Hematopoietic multipotent progenitor cell treated with erythropoietin and hydrocortisone succinate and interleukin-3 and kit ligand, for 17 days (in vitro differentiated cells): Measurements from ENCODE around the gene PIGU.
A peak's percentile ranks its signal among the peaks of the same experiment; 100 is the strongest.

Experiments used
- DNase-seq: peaks from one replicate; pipeline ENCODE4 v3.0.0-alpha.2; 2015; ENCODE audit warnings: low spot score

Gene PIGU

GRCh38 chr20:34557936-34558319, 119.0 kb downstream of the PIGU start:
- DNase-seq: no peak

DNA sequence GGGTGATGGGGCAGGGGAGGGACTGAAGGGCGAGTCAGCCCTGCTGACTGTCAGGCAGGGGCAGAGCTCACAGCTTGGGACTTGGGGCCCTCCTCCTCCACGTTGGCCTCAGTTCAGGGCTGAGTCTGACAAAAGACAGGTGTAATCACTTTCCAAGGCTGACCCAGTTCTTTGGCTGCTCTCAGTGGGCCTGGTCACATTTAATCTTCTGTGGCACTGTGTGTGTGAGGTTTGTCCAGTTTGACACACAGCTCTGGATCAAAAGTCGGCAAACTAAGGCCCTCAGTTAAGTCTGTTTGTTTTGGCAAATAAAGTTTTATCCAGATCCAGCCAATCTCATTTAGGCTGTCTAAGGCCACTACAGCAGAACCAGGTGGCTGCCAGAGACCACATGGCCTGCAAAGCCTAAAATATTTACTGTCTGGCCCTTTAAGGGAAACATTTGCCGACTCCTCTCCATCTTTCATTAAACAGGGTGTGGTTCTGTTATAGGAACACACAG, 123.5 kb downstream of the PIGU start:
- DNase-seq: no peak

GRCh38 chr20:34552569-34552968, 124.3 kb downstream of the PIGU start:
- DNase-seq: no peak

DNA sequence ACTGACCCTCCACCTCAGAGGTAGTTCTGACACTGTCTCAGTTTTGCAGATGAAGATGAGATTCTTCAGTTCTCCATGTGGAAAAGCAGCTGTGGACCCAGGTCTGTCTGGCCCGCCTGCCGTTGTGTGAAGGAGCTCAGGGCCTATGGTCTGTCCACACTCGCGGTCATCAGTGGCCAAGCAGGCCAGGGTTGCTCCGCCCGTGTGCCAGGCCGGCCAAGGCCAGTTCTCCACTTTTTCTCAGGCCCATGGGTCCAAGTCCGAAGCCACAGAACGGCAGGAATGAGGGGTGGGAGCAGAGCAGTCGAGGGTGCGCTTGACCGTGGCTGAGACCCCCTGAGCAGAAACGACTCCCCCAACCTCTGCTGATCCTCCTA, 127.0 kb downstream of the PIGU start:
- no peak for DNase-seq

DNA sequence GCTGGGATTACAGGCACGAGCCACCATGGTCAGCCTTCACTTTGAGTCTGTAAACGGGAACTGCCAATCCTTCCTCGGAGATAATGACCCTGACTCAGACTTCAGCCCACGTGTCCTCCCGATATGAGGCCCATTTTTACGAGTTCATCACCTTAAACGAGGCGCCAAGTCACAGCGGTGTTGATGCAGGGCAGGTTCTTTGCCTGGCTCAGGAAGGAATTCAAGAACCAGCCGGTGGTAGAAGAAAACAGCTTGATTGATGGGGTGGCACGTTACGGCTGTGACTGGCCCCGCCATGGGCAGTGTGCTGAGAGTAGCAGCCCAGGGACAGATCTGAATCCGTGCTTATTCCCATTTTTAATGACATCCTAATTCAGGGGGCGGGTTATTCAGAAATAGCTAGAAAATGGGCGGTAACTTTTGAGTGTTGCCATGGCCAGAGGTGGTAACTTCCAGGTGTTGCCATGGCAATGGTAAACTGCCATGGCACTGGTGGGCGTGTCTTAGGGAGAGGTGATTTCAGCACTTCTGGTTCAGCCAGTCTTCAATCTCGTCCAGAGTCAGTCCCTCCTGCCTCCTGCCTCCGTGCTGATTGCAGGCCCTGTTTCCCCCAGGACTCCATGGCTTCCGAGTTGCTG, 127.5 kb downstream of the PIGU start:
- peak; percentile 60 for DNase-seq

DNA sequence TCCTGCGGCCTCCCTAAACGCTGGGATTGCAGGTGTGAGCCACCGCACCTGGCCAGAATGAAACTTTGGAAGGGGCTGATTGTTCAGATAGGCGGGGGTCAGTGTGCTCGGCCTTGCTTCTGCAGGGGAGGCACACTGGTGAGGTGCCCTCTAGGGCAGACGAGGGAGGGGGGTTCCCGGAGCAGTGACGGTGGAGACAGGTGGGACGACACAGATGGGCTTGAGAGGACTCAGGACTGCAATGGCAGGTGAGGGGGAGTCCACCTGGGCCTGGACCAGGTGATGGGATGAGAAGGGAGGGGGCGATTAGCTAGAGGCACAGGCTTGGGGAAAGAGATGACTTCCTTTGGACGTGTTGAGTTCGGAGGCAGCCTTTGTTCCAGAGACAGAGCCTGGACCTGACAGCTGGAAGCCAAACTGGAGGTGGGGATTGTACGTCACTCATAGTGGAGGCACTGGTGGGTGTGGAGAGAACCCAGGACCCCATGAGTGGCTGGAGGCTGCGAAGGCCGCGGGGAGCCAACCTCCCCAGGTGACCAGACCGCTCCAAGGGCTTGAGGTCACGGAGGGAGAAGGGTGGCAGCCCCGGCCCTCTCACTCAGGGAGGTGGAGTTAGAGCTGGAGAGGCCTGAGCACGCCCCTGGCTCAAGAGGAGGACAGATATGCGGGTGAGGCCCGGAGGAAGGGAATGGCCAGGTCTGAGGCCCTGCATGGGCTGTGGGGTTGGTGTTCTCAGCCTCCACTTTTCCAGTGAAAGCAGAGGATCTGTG, 128.9 kb downstream of the PIGU start:
- DNase-seq: no peak

DNA sequence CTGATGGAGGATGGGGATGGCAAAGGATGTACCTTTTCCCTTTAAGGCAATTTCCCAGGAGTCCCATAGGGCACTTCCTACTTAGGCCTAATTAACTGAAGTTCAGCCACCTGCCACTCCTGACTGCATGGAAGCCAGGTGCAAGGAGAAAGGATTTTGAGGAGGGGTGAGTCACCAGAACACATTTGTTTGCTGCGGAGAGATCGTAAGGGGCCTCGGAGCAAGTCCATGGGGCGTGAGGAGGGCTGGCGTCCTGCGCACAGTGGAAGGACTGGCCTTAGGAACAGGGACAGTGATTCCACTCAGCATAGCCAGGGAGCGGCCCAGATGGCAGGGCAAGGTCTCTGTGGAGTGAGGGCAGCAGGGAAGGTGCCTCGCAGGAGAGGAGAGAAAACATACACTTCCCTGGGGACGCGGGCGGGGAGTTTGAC, 130.1 kb downstream of the PIGU start:
- no peak for DNase-seq

- no peak for DNase-seq
Observed at GRCh38 chr20:34544109-34544796, 132.6 kb downstream of the PIGU start.

GRCh38 chr20:34543463-34544056, 133.3 kb downstream of the PIGU start:
- no peak for DNase-seq

DNA sequence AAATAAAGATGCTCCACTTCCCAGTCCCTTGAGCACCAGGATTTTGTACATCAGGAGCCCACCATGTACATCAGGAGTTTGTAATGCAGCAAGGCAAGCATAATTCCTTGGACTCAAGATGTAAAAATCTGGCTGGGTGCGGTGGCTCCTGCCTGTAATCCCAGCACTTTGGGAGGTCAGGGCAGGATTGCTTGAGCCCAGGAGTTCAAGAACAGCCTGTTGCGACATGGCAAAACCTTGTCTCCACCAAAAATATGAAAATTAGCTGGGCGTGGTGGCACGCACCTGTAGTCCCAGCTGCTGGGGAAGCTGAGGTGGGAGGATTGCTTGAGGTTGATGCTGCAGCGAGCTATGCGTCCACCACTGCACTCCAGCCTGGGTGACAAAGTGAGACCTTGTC, 134.5 kb downstream of the PIGU start:
- DNase-seq: no peak

GRCh38 chr20:34541917-34542316, 135.0 kb downstream of the PIGU start:
- no peak for DNase-seq

DNA sequence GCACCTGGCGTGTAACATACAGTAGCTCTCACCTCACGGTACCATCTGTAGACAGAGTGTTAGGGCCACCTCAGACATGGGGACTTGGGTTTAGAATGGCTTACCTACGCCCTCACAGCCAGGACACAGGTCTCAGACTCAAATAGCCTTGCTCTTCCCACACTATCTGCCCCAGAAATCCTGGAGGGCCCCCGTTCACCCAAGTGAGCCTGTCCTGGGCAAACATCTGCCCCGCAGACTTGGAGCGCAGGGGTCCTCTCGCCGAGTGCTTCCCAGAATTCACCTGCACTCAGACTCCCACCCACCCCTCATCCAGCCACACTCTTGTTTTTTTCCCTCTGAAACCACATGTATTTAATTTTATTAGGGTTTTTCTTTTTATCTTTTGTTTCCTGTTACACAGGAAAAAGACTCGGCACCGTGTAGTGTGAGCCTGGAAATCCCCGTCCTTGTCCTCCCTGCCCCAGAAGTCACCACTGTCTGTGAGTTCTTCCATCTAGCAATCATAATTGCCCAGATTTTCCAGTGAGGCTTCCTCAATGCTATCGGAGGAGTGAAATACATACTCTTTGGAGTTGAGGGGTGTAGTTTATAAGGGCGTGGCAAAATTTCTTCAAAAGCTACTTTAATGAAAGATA, 135.5 kb downstream of the PIGU start:
- DNase-seq: no peak

GRCh38 chr20:34540596-34541263, 136.2 kb downstream of the PIGU start:
- DNase-seq: no peak

DNA sequence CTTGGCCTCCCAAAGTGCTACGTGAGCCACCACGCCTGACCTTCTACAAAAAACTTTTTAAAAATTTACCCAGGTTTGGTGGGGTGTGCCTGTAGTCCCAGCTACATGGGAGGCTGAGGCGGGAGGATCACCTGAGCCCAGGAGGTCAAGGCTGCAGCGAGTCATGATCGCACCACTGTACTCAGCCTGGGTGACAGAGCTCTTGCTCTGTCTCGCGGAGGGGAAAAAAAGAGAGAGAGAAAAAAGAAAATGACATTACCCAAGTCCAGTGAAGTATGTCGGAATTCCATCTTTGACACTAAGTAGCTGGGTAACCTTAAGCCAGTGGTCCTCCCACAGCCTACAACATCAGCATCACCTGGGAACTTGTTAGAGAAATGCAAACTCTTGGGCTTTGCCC, 137.1 kb downstream of the PIGU start:
- no peak for DNase-seq

- DNase-seq: peak; percentile 74
Observed at GRCh38 chr20:34538671-34539123, 138.2 kb downstream of the PIGU start.

- DNase-seq: no peak
Observed at GRCh38 chr20:34537651-34538050, 139.2 kb downstream of the PIGU start.

GRCh38 chr20:34536798-34537394, 140.0 kb downstream of the PIGU start:
- DNase-seq: peak; percentile 56

GRCh38 chr20:34535857-34536256, 141.0 kb downstream of the PIGU start:
- DNase-seq: no peak

GRCh38 chr20:34535301-34535840, 141.5 kb downstream of the PIGU start:
- DNase-seq: no peak

GRCh38 chr20:34534391-34535165, 142.3 kb downstream of the PIGU start:
- no peak for DNase-seq
